ENCODE results near the gene CSK.
"Not testable (repeated sequence)": the region's sequence is repeated elsewhere in the genome, so short reads cannot be mapped to it uniquely, and the experiment has no call there.

Gene CSK

GRCh38 chr15:74783808-74784175, 1.9 kb downstream of the CSK start:
- no peak overlapping the region for H3K23ac ChIP-seq (ENCODE audit: low read length)
- H3K4me2 ChIP-seq (ENCODE audit: low read length): peak overlapping the region; percentile 91
- H3K18ac ChIP-seq (ENCODE audit: low read length): peak overlapping the region; percentile 36
- H4K8ac ChIP-seq (ENCODE audit: low read depth, low read length): no peak overlapping the region
- no peak overlapping the region for H3K4me3 ChIP-seq (ENCODE audit: low read depth, low read length)
- H3K4me1 ChIP-seq (ENCODE audit: control insufficient read depth in 1 of 2, insufficient read depth in 2 of 2, low read length in 2 of 2): peaks cover 18 to 22% of the 10 kb centered on the region in 2 experiments
- H3K14ac ChIP-seq (ENCODE audit: low read length): no peak overlapping the region
- H3K79me2 ChIP-seq (ENCODE audit: control insufficient read depth, insufficient read depth, low read length, poor library complexity): peaks cover 10% of the 10 kb centered on the region
- no peak overlapping the region for H4K12ac ChIP-seq (ENCODE audit: low read depth, low read length)
- no peak overlapping the region for H2BK5ac ChIP-seq (ENCODE audit: low read depth, low read length, poor library complexity)
- H3K79me1 ChIP-seq (ENCODE audit: low read length): peaks cover 7% of the 10 kb centered on the region
- H3K27ac ChIP-seq (ENCODE audit: low read depth, low read length): no peak overlapping the region
- H3K27me3 ChIP-seq (ENCODE audit: insufficient read depth, low read length): no peaks in the 10 kb centered on the region
- H2AK5ac ChIP-seq (ENCODE audit: low read length): no peak overlapping the region
- peak overlapping the region; percentile 47 for H3K4ac ChIP-seq (ENCODE audit: low read depth, low read length)
- H2BK120ac ChIP-seq (ENCODE audit: insufficient read depth, low read length, poor library complexity): no peak overlapping the region
- WGBS (ENCODE audit: extremely low coverage, insufficient coverage, insufficient read length): no CpG with 5 or more reads among the region's 3 CpGs
- H2BK12ac ChIP-seq (ENCODE audit: low read length): peak overlapping the region; percentile 5
- no peak overlapping the region for H2AFZ ChIP-seq (ENCODE audit: insufficient read depth, low read length, poor library complexity)
- peaks cover 0 to 8% of the 10 kb centered on the region in 2 experiments for H3K36me3 ChIP-seq (ENCODE audit: control insufficient read depth in 1 of 2, insufficient read depth in 2 of 2, low read length in 2 of 2)
- no peaks in the 10 kb centered on the region for H3K9me3 ChIP-seq (ENCODE audit: insufficient read depth, low read depth, low read length)
- no peak overlapping the region for H3K9ac ChIP-seq (ENCODE audit: low read length)
- no peak for DNase-seq
- no peak overlapping the region for H4K91ac ChIP-seq (ENCODE audit: low read depth, low read length)

GRCh38 chr15:74784426-74785193, 2.7 kb downstream of the CSK start:
- Histone ChIP-seq H3K36me3 (ENCODE audit: control insufficient read depth in 1 of 2, insufficient read depth in 2 of 2, low read length in 2 of 2) (peaks cover 3 to 8% of the 10 kb centered on the region in 2 experiments), H3K9me3 (ENCODE audit: insufficient read depth, low read depth, low read length) (no peaks in the 10 kb centered on the region), H3K79me2 (ENCODE audit: control insufficient read depth, insufficient read depth, low read length, poor library complexity) (peaks cover 10% of the 10 kb centered on the region)

GRCh38 chr15:74785194-74786032, 3.5 kb downstream of the CSK start:
- Histone ChIP-seq H3K4me3 (ENCODE audit: low read depth, low read length) (peak overlapping the region; percentile 19), H3K23ac (ENCODE audit: low read length) (no peak overlapping the region), H4K12ac (ENCODE audit: low read depth, low read length) (no peak overlapping the region), H4K91ac (ENCODE audit: low read depth, low read length) (no peak overlapping the region), H2BK12ac (ENCODE audit: low read length) (no peak overlapping the region), H3K14ac (ENCODE audit: low read length) (no peak overlapping the region), H3K4ac (ENCODE audit: low read depth, low read length) (no peak overlapping the region), H2AFZ (ENCODE audit: insufficient read depth, low read length, poor library complexity) (no peak overlapping the region), H3K27me3 (ENCODE audit: insufficient read depth, low read length) (no peaks in the 10 kb centered on the region), H4K8ac (ENCODE audit: low read depth, low read length) (no peak overlapping the region), H3K18ac (ENCODE audit: low read length) (no peak overlapping the region), H3K9me3 (ENCODE audit: insufficient read depth, low read depth, low read length) (no peaks in the 10 kb centered on the region), H3K79me2 (ENCODE audit: control insufficient read depth, insufficient read depth, low read length, poor library complexity) (peaks cover 10% of the 10 kb centered on the region), H3K4me1 (ENCODE audit: control insufficient read depth in 1 of 2, insufficient read depth in 2 of 2, low read length in 2 of 2) (peaks cover 18 to 23% of the 10 kb centered on the region in 2 experiments), H3K79me1 (ENCODE audit: low read length) (peaks cover 7% of the 10 kb centered on the region), H3K4me2 (ENCODE audit: low read length) (no peak overlapping the region), H3K36me3 (ENCODE audit: control insufficient read depth in 1 of 2, insufficient read depth in 2 of 2, low read length in 2 of 2) (peaks cover 3 to 8% of the 10 kb centered on the region in 2 experiments), H2BK120ac (ENCODE audit: insufficient read depth, low read length, poor library complexity) (no peak overlapping the region), H2AK5ac (ENCODE audit: low read length) (no peak overlapping the region), H3K27ac (ENCODE audit: low read depth, low read length) (no peak overlapping the region), H3K9ac (ENCODE audit: low read length) (no peak overlapping the region), H2BK5ac (ENCODE audit: low read depth, low read length, poor library complexity) (no peak overlapping the region)
- DNase-seq: no peak
- no CpG with 5 or more reads among the region's 13 CpGs for WGBS (ENCODE audit: extremely low coverage, insufficient coverage, insufficient read length)

More at GRCh38 chr15:74784426-74785193, 2.7 kb downstream of the CSK start:
- Histone ChIP-seq H3K4me2 (ENCODE audit: low read length) (no peak overlapping the region), H3K23ac (ENCODE audit: low read length) (no peak overlapping the region), H3K4me3 (ENCODE audit: low read depth, low read length) (no peak overlapping the region), H4K12ac (ENCODE audit: low read depth, low read length) (no peak overlapping the region), H3K27me3 (ENCODE audit: insufficient read depth, low read length) (no peaks in the 10 kb centered on the region), H2BK12ac (ENCODE audit: low read length) (no peak overlapping the region), H2BK5ac (ENCODE audit: low read depth, low read length, poor library complexity) (no peak overlapping the region), H2AK5ac (ENCODE audit: low read length) (no peak overlapping the region), H2BK120ac (ENCODE audit: insufficient read depth, low read length, poor library complexity) (no peak overlapping the region), H4K91ac (ENCODE audit: low read depth, low read length) (no peak overlapping the region), H3K14ac (ENCODE audit: low read length) (no peak overlapping the region), H4K8ac (ENCODE audit: low read depth, low read length) (no peak overlapping the region), H3K79me1 (ENCODE audit: low read length) (peaks cover 7% of the 10 kb centered on the region), H3K18ac (ENCODE audit: low read length) (no peak overlapping the region), H3K9ac (ENCODE audit: low read length) (no peak overlapping the region), H2AFZ (ENCODE audit: insufficient read depth, low read length, poor library complexity) (no peak overlapping the region), H3K27ac (ENCODE audit: low read depth, low read length) (no peak overlapping the region), H3K4ac (ENCODE audit: low read depth, low read length) (no peak overlapping the region), H3K4me1 (ENCODE audit: control insufficient read depth in 1 of 2, insufficient read depth in 2 of 2, low read length in 2 of 2) (peaks cover 18 to 24% of the 10 kb centered on the region in 2 experiments)
- WGBS (ENCODE audit: extremely low coverage, insufficient coverage, insufficient read length): no CpG with 5 or more reads among the region's 8 CpGs
- no peak for DNase-seq

- no CpG with 5 or more reads among the region's 12 CpGs for whole genome bisulfite sequencing (ENCODE audit: extremely low coverage, insufficient coverage, insufficient read length)
- not testable (repeated sequence) for H4K91ac ChIP-seq (ENCODE audit: low read depth, low read length); H3K27me3 ChIP-seq (ENCODE audit: insufficient read depth, low read length); H3K36me3 ChIP-seq (ENCODE audit: control insufficient read depth in 1 of 2, insufficient read depth in 2 of 2, low read length in 2 of 2); H2AFZ ChIP-seq (ENCODE audit: insufficient read depth, low read length, poor library complexity); H2BK5ac ChIP-seq (ENCODE audit: low read depth, low read length, poor library complexity); H3K4me3 ChIP-seq (ENCODE audit: low read depth, low read length); H2AK5ac ChIP-seq (ENCODE audit: low read length); H3K4me2 ChIP-seq (ENCODE audit: low read length); H4K12ac ChIP-seq (ENCODE audit: low read depth, low read length); H3K27ac ChIP-seq (ENCODE audit: low read depth, low read length); H3K14ac ChIP-seq (ENCODE audit: low read length); DNase-seq; H3K79me1 ChIP-seq (ENCODE audit: low read length); H3K23ac ChIP-seq (ENCODE audit: low read length); H3K9me3 ChIP-seq (ENCODE audit: insufficient read depth, low read depth, low read length); H3K18ac ChIP-seq (ENCODE audit: low read length); H3K4ac ChIP-seq (ENCODE audit: low read depth, low read length); H4K8ac ChIP-seq (ENCODE audit: low read depth, low read length); H2BK120ac ChIP-seq (ENCODE audit: insufficient read depth, low read length, poor library complexity); H2BK12ac ChIP-seq (ENCODE audit: low read length); H3K9ac ChIP-seq (ENCODE audit: low read length)
- peaks cover 10% of the 10 kb centered on the region for H3K79me2 ChIP-seq (ENCODE audit: control insufficient read depth, insufficient read depth, low read length, poor library complexity)
- H3K4me1 ChIP-seq (ENCODE audit: control insufficient read depth in 1 of 2, insufficient read depth in 2 of 2, low read length in 2 of 2): peaks cover 18 to 20% of the 10 kb centered on the region in 2 experiments
These were observed 4.2 kb downstream of the CSK start for GRCh38 chr15:74786081-74786480.

Measured in trophoblast cell (in vitro differentiated cells and primary cell).